ENCODE data around the gene MYO1H.

MYO1H gene

GRCh38 chr12:109440851-109441490 lies 93.3 kb downstream of the MYO1H start:
- TF ChIP-seq GABPA (IDR thresholded peaks at IDR 0.05; ENCODE audit: low read depth) (no peak), SPI1 (IDR thresholded peaks at IDR 0.05; ENCODE audit: borderline replicate concordance, low read depth) (no peak), POLR2AphosphoS5 (IDR thresholded peaks at IDR 0.05; ENCODE audit: low read depth) (no peak)
- TF ChIP-seq, protein P1, sequence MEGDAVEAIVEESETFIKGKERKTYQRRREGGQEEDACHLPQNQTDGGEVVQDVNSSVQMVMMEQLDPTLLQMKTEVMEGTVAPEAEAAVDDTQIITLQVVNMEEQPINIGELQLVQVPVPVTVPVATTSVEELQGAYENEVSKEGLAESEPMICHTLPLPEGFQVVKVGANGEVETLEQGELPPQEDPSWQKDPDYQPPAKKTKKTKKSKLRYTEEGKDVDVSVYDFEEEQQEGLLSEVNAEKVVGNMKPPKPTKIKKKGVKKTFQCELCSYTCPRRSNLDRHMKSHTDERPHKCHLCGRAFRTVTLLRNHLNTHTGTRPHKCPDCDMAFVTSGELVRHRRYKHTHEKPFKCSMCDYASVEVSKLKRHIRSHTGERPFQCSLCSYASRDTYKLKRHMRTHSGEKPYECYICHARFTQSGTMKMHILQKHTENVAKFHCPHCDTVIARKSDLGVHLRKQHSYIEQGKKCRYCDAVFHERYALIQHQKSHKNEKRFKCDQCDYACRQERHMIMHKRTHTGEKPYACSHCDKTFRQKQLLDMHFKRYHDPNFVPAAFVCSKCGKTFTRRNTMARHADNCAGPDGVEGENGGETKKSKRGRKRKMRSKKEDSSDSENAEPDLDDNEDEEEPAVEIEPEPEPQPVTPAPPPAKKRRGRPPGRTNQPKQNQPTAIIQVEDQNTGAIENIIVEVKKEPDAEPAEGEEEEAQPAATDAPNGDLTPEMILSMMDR (IDR thresholded peaks at IDR 0.05; ENCODE audit: insufficient read depth, low read length): no peak
- TF ChIP-seq, protein P2, sequence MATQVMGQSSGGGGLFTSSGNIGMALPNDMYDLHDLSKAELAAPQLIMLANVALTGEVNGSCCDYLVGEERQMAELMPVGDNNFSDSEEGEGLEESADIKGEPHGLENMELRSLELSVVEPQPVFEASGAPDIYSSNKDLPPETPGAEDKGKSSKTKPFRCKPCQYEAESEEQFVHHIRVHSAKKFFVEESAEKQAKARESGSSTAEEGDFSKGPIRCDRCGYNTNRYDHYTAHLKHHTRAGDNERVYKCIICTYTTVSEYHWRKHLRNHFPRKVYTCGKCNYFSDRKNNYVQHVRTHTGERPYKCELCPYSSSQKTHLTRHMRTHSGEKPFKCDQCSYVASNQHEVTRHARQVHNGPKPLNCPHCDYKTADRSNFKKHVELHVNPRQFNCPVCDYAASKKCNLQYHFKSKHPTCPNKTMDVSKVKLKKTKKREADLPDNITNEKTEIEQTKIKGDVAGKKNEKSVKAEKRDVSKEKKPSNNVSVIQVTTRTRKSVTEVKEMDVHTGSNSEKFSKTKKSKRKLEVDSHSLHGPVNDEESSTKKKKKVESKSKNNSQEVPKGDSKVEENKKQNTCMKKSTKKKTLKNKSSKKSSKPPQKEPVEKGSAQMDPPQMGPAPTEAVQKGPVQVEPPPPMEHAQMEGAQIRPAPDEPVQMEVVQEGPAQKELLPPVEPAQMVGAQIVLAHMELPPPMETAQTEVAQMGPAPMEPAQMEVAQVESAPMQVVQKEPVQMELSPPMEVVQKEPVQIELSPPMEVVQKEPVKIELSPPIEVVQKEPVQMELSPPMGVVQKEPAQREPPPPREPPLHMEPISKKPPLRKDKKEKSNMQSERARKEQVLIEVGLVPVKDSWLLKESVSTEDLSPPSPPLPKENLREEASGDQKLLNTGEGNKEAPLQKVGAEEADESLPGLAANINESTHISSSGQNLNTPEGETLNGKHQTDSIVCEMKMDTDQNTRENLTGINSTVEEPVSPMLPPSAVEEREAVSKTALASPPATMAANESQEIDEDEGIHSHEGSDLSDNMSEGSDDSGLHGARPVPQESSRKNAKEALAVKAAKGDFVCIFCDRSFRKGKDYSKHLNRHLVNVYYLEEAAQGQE (IDR thresholded peaks at IDR 0.05; ENCODE audit: insufficient replicate concordance, low read depth): no peak
- no peak for DNase-seq (ENCODE audit: low read depth in 1 of 2, low spot score in 1 of 2)
- Histone ChIP-seq H3K4me3 (replicated peaks; ENCODE audit: insufficient read depth, low read length) (no peak overlapping the region), H3K27ac (replicated peaks) (no peak overlapping the region), H3K27me3 (ENCODE audit: insufficient read depth, poor library complexity, severe bottlenecking) (no peaks in the 10 kb centered on the region)

DNA sequence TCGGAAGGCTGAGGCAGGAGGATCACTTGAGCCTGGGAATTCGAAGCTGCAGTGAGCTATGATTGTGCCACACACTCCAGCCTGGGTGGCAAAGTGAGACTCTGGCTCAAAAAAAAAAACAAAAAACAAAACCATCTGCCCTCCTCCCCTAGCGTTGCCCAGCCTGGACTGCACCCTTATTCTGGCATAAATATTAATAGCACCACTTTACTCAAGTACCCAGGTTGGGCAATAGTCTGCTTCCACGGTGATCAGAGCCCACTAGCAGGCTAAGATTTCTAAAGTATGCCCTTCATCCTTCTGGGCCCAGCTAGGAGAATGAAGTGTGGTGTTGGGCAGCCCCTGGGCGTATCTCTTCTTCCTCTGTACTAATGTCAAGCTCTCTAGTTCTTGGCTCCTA lies 96.1 kb downstream of the MYO1H start:
- H3K4me3 ChIP-seq (replicated peaks; ENCODE audit: insufficient read depth, low read length): no peak overlapping the region
- DNase-seq (ENCODE audit: low read depth in 1 of 2, low spot score in 1 of 2): no peak
- TF ChIP-seq, protein P1 (IDR thresholded peaks at IDR 0.05; ENCODE audit: insufficient read depth, low read length): no peak
- TF ChIP-seq, protein P2 (IDR thresholded peaks at IDR 0.05; ENCODE audit: insufficient replicate concordance, low read depth): no peak
- TF ChIP-seq POLR2AphosphoS5 (IDR thresholded peaks at IDR 0.05; ENCODE audit: low read depth) (no peak), SPI1 (IDR thresholded peaks at IDR 0.05; ENCODE audit: borderline replicate concordance, low read depth) (no peak), GABPA (IDR thresholded peaks at IDR 0.05; ENCODE audit: low read depth) (no peak)
- no peak overlapping the region for H3K27ac ChIP-seq (replicated peaks)
- no peaks in the 10 kb centered on the region for H3K27me3 ChIP-seq (ENCODE audit: insufficient read depth, poor library complexity, severe bottlenecking)

GRCh38 chr12:109444259-109444658 lies 96.6 kb downstream of the MYO1H start:
- DNase-seq (ENCODE audit: low read depth in 1 of 2, low spot score in 1 of 2): no peak
- no peaks in the 10 kb centered on the region for H3K27me3 ChIP-seq (ENCODE audit: insufficient read depth, poor library complexity, severe bottlenecking)
- no peak for TF ChIP-seq SPI1 (IDR thresholded peaks at IDR 0.05; ENCODE audit: borderline replicate concordance, low read depth)
- no peak for TF ChIP-seq POLR2AphosphoS5 (IDR thresholded peaks at IDR 0.05; ENCODE audit: low read depth)
- no peak for TF ChIP-seq GABPA (IDR thresholded peaks at IDR 0.05; ENCODE audit: low read depth)
- H3K27ac ChIP-seq (replicated peaks): no peak overlapping the region
- H3K4me3 ChIP-seq (replicated peaks; ENCODE audit: insufficient read depth, low read length): no peak overlapping the region

DNA sequence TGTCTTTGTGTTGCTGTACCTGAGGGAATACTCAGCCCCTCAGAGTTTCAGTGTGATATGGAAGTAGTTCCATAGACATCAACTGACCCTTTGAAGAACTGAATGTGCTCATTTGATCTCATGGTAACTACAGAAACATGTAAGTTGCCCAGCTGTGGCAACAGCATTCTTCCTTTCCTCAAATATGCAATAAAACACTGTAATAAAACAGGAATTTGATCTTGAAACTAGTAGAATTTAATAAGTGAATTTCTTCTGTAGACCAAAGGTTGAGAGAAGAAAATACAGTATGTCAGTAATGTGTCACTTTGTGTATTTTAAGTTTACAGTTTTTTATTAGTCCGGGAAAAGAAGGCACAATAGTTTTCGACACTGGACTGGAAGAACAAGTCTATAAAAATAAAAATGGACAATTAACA lies 97.5 kb downstream of the MYO1H start:
- Histone ChIP-seq H3K27me3 (ENCODE audit: insufficient read depth, poor library complexity, severe bottlenecking) (no peaks in the 10 kb centered on the region), H3K4me3 (replicated peaks; ENCODE audit: insufficient read depth, low read length) (no peak overlapping the region), H3K27ac (replicated peaks) (no peak overlapping the region)
- DNase-seq (ENCODE audit: low read depth in 1 of 2, low spot score in 1 of 2): no peak
- TF ChIP-seq, protein P1 (IDR thresholded peaks at IDR 0.05; ENCODE audit: insufficient read depth, low read length): no peak
- TF ChIP-seq POLR2AphosphoS5 (IDR thresholded peaks at IDR 0.05; ENCODE audit: low read depth): no peak
- no peak for TF ChIP-seq GABPA (IDR thresholded peaks at IDR 0.05; ENCODE audit: low read depth)
- no peak for TF ChIP-seq SPI1 (IDR thresholded peaks at IDR 0.05; ENCODE audit: borderline replicate concordance, low read depth)
- TF ChIP-seq, protein P2 (IDR thresholded peaks at IDR 0.05; ENCODE audit: insufficient replicate concordance, low read depth): no peak
